Panc1 (cell line): ENCODE data around the gene FAM174B. TPM values are rescaled to one million over a fixed set of nuclear protein-coding genes. Genes with fewer than 3 reads are reported as not detected.

Source experiments
- ATAC-seq: fragments of 200-7000 bp; cut with Tn5 transposase; 2 replicates; pipeline ENCODE4 v1.9.1; 2020; ENCODE audit warnings: mild to moderate bottlenecking, moderate library complexity
- Bru-seq: library from RNA; stranded (reverse); fragments of 400-500 nt; gene quantifications from one replicate; lab custom pipeline; 2021; lab: Mats Ljungman, UMichigan
- BruChase-seq, 2 experiments: library from RNA; stranded (reverse); fragments of 400-500 nt; gene quantifications; one replicate each; lab custom pipeline; 2021; lab: Mats Ljungman, UMichigan
- BruUV-seq: library from RNA; stranded (reverse); fragments of 400-500 nt; replicated peaks from 2 replicates; lab custom pipeline; 2021; lab: Mats Ljungman, UMichigan
- CTCF ChIA-PET: fragments of 300-600 bp; sonication (Branson Sonifier 250); formaldehyde crosslinking; loops from one replicate; lab custom pipeline; 2022; ENCODE audit warnings: antibody characterized with exemption; lab: Charles Lee
- POLR2A ChIA-PET: fragments of 300-600 bp; sonication (Branson Sonifier 250); formaldehyde crosslinking; loops from one replicate; lab custom pipeline; 2022; ENCODE audit warnings: antibody characterized with exemption; lab: Charles Lee
- DNase-seq: peaks from one replicate; pipeline ENCODE4 v3.0.0-alpha.2; 2010; ENCODE audit warnings: low read depth, low spot score
- H3K27ac ChIP-seq: 2 replicates; pipeline ENCODE4 v1.5.1; 2011; ENCODE audit warnings: mild to moderate bottlenecking, low read length, inconsistent platforms
- H3K27me3 ChIP-seq: fragments of 200-500 bp; sonication (Bioruptor generic); 2 replicates; pipeline ENCODE4 v1.6.0; 2014; ENCODE audit warnings: low read length, inconsistent platforms; ENCODE audit not compliant: control insufficient read depth, insufficient read depth
- H3K36me3 ChIP-seq: fragments of 200-500 bp; sonication (Bioruptor generic); 2 replicates; pipeline ENCODE4 v1.5.1; 2014; ENCODE audit warnings: inconsistent platforms, mild to moderate bottlenecking, low read length, moderate library complexity; ENCODE audit not compliant: control insufficient read depth, insufficient read depth
- H3K4me1 ChIP-seq: 2 replicates; pipeline ENCODE4 v1.5.1; 2011; ENCODE audit warnings: inconsistent platforms, mild to moderate bottlenecking, low read length, moderate library complexity; ENCODE audit not compliant: control insufficient read depth, insufficient read depth
- H3K4me3 ChIP-seq, 2 experiments: 2 replicates each; pipeline ENCODE4 v1.5.1; 2011 to 2012; ENCODE audit warnings: low read depth in 2 of 2, low read length in 2 of 2, mild to moderate bottlenecking in 2 of 2, inconsistent platforms in 1 of 2, moderate library complexity in 1 of 2
- H3K9me3 ChIP-seq: fragments of 200-500 bp; sonication (Bioruptor generic); 2 replicates; pipeline ENCODE4 v1.5.1; 2014; ENCODE audit warnings: low read depth, mild to moderate bottlenecking, inconsistent platforms, low read length, moderate library complexity; ENCODE audit not compliant: control insufficient read depth, insufficient read depth
- CTCF ChIP-seq: fragments of 450-650 bp; IDR thresholded peaks from 2 replicates; pipeline ENCODE4 v1.5.1; 2017; ENCODE audit warnings: mild to moderate bottlenecking
- POLR2AphosphoS5 ChIP-seq: IDR thresholded peaks from 2 replicates; pipeline ENCODE4 v1.6.1; 2012; ENCODE audit warnings: mild to moderate bottlenecking, low read depth, low read length, moderate library complexity
- REST ChIP-seq, 2 experiments: IDR thresholded peaks; 2 replicates each; pipeline ENCODE4 v1.6.1; 2011 to 2012; ENCODE audit warnings: low read depth in 2 of 2, control low read depth in 1 of 2, low read length in 1 of 2, mild to moderate bottlenecking in 1 of 2, moderate library complexity in 1 of 2; ENCODE audit not compliant: insufficient read depth in 1 of 2
- SIN3A ChIP-seq: IDR thresholded peaks from 2 replicates; pipeline ENCODE4 v1.6.1; 2012; ENCODE audit warnings: low read depth, mild to moderate bottlenecking, low read length, moderate library complexity, borderline replicate concordance; ENCODE audit not compliant: insufficient read depth
- TCF7L2 ChIP-seq: IDR thresholded peaks from 2 replicates; pipeline ENCODE4 v1.6.1; 2011; ENCODE audit warnings: mild to moderate bottlenecking, low read depth, low read length, inconsistent platforms
- in situ Hi-C: cut with HindIII; loops from 2 replicates; pipeline ENCODE4 v1.10.0; 2016; ENCODE audit warnings: low sequenced_read_pairs, low pct_unique_long_range_greater_than_20kb
- intact Hi-C: fragments of 100-400 bp; cut with micrococcal nuclease; formaldehyde crosslinking; loops from one replicate; pipeline ENCODE4 v1.10.0; 2022; ENCODE audit not compliant: unreplicated experiment
- long read RNA-seq: library from polyadenylated mRNA; unstranded; transcript quantifications from one replicate; pipeline ENCODE4 v2.0.0, GENCODE V29; 2021; ENCODE audit not compliant: unreplicated experiment
- polyA plus RNA-seq: library from polyadenylated mRNA; unstranded; fragments of >200 nt; gene quantifications from one replicate; pipeline ENCODE4 v1.2.1, GENCODE V29; 2012; ENCODE audit warnings: missing spikeins; ENCODE audit not compliant: insufficient read length
- total RNA-seq: library from RNA; stranded (reverse); gene quantifications from one replicate; pipeline ENCODE4 v1.2.1, GENCODE V29; 2021; ENCODE audit not compliant: unreplicated experiment

The FAM174B gene
- total RNA-seq (30.7 TPM), Bru-seq, nascent RNA (percentile 64 among the genes with signal in this experiment), BruChase-seq, experiment 1, labeled RNA remaining after a 2-hour chase (percentile 57 among the genes with signal in this experiment), BruChase-seq, experiment 2, labeled RNA remaining after a 6-hour chase (percentile 54 among the genes with signal in this experiment)
- polyA plus RNA-seq: 22.5 TPM
- long read RNA-seq, transcript FAM174B-201 (3 exons, 2,792 nt): major isoform, 89 of 110 reads
- long read RNA-seq, partial matches to known transcripts: 17 of 110 reads
- long read RNA-seq, other reads (novel, unspliced or antisense): 2 of 110 reads

GRCh38 chr15:92655178-92655995, at the start of gene FAM174B:
TSS of gene FAM174B (minus strand) at chr15:92655775.
- H3K36me3 ChIP-seq: no peaks in the 10 kb centered on the region
- peak; percentile 90 for ATAC-seq
- in situ Hi-C loops: no loop called here
- intact Hi-C loops: no loop called here
- H3K4me3 ChIP-seq: peak within 1 kb of the TSS; percentile 51 to 53
- CTCF ChIA-PET: interaction anchor here (0.6 kb wide), 3 partner anchors 12 to 374 kb away, joined by 3 to 5 read pairs (median 4); no protein-coding TSS in a partner anchor
- BruUV-seq: no TSS peak
- POLR2A ChIA-PET: interaction anchor here (0.7 kb wide), 1 partner anchor 10 kb away, joined by 7 read pairs; no protein-coding TSS in a partner anchor
- H3K4me1 ChIP-seq: peaks cover 37% of the 10 kb centered on the region
- no peaks in the 10 kb centered on the region for H3K27me3 ChIP-seq
- no peak for DNase-seq
- no peaks in the 10 kb centered on the region for H3K9me3 ChIP-seq
- H3K27ac ChIP-seq: peak within 1 kb of the TSS; percentile 67
- 0 out of 2 replicates have a peak, but pooled peaks have one; percentile 35 for TF ChIP-seq SIN3A
- TF ChIP-seq TCF7L2: no peak

GRCh38 chr15:92696096-92696495, 40.5 kb upstream of the FAM174B start:
- Histone ChIP-seq H3K4me3 (no peak overlapping the region), H3K27ac (no peak overlapping the region), H3K9me3 (no peaks in the 10 kb centered on the region), H3K27me3 (no peaks in the 10 kb centered on the region), H3K4me1 (peaks cover 5% of the 10 kb centered on the region; the same call in 1 of the 2 replicates), H3K36me3 (no peaks in the 10 kb centered on the region)
- no peak for DNase-seq
- ChIA-PET POLR2A (no interaction called here), CTCF (interaction anchor here (0.5 to 0.7 kb wide), 2 partner anchors 11 to 13 kb away, joined by 4 to 12 read pairs; no protein-coding TSS in a partner anchor)
- in situ Hi-C loops: no loop called here
- TF ChIP-seq SIN3A: no peak
- no peak for TF ChIP-seq CTCF
- peak; percentile 81; the same call in 1 of the 2 replicates for TF ChIP-seq TCF7L2
- TF ChIP-seq REST (IDR thresholded peaks at IDR 0.05; ENCODE audit: insufficient read depth in 1 of 2, low read depth in 2 of 2, low read length in 1 of 2): no peak
- TF ChIP-seq POLR2AphosphoS5: no peak
- ATAC-seq: no peak
- intact Hi-C loops: no loop called here
- BruUV-seq: no TSS peak
